Stimulated activated CD8-positive, alpha-beta memory T cell treated with anti-CD3 and anti-CD28 coated beads, Interleukin-4, amount 100 ng/mL, for 48 hours (primary cell): ENCODE results near the gene DDX24.
A peak's percentile ranks its signal among the peaks of the same experiment; 100 is the strongest.

Experiments used
- DNase-seq: peaks from one replicate; pipeline ENCODE4 v3.0.0-alpha.2; 2020

Gene DDX24

DNA sequence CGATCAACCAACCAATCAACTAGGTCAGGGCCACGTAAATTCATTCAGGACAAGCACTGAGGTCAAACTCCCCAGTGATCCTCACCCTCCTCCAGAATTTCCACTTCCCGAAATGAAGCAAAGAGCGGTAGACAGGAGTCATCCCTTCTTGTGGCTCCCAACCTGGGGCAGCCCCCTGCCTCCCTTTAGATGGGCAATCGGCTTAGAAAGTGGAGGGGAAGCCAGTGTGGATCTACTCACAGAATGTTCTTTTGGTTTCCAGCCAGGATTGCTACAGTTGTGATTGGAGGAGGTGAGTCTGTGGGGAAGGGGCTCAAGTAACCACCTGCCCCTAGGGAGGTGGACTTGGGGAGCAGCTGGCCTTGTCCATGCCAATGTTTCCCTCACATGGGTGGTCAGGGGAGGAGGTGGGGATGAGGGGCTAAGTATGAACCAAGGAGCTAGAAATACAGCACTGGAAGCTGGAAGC lies 33.6 kb upstream of the DDX24 start:
- DNase-seq, result peak; percentile 7

DNA sequence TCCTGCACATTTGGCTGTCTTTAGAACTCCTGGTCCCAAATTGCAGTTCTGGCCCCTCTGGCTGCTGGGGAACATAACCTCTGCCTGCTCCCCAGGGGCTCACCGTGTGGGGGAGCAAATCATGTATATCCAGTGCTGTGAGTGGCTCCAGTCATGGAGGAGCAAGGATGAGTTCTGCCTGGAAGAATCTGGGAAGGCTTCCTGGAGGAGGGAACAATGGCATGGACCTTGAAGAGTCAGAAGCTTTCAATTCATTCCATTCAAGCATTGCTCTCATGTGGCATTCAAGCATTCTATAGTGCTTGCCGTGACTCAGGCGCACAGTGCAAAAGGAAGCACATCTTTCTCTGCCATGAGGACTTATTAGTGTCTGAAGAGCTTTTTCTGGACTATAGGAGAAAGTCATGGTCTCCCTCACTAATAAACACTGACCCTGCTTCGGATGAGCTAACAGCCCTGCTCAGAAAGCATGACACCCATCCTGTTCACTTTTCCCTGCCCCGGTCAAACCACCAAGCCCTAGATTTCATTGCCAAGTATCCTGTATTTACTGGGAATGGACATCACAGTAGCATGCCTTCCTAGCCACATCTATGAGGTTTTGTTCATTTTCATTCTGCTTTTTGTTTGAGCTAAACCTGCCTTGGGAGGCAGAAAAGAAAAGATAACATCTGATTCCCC lies 33.0 kb upstream of the DDX24 start:
- no peak for DNase-seq

DNA sequence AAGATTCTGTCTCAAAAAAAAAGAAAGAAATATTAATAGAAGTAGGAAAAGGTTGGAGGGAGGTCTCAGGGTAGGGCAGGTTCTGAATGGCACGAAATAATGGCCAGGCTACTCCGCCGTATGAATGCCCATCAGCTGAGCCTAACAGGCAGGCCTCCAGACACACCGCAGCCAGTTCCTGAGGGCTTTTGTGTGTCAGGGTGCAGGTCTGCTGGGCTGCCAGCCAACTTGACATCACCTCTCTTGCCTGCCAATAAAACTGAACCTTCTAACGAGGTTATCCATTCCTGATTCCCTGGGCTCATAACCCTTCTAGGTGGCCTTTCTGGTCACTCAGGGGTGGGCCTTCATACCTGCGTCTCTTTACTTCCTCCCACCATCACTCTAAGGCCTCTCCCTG lies 32.5 kb upstream of the DDX24 start:
- no peak for DNase-seq

DNA sequence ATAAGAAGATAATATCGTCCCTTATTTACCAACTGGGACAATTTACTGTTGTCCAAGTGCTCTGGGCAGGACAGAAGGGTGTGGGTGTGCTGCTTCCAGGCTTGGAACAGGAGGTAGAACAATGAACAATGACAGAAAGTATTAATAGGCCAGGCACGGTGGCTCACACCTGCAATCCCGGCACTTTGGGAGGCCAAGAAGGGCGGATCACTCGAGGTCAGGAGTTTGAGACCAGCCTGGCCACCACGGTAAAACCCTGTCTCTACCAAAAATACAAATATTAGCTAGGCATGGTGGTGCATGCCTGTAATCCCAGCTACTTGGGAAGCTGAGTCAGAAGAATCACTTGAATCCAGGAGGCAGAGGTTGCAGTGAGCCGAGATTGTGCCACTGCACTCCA lies 32.1 kb upstream of the DDX24 start:
- no peak for DNase-seq

DNA sequence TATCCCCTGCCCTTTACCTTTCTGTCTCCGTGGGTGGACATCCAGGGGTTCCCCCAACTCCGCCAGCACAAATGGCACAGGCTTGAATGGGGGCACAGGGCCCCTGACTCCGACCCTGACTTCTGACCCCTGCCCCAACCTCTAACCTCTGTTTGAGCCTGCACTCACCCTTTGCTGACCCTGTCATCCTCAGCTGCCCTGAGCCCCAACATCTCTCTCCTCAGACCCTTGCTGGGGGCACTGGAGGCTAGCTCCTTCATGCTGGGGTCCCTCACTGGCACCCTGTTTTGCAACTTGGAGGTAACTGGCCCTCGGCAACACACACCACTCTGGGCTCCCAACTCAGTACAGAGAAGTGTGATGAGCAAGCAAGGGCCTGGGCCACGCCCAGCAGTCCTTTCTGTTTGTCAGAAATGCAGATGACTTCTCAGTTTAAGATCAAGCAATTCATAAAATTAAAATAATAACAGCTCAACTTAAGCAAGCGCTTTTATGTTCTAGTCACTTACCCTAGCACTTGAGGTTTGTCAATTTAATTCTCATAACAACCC lies 31.6 kb upstream of the DDX24 start:
- DNase-seq, result no peak

DNA sequence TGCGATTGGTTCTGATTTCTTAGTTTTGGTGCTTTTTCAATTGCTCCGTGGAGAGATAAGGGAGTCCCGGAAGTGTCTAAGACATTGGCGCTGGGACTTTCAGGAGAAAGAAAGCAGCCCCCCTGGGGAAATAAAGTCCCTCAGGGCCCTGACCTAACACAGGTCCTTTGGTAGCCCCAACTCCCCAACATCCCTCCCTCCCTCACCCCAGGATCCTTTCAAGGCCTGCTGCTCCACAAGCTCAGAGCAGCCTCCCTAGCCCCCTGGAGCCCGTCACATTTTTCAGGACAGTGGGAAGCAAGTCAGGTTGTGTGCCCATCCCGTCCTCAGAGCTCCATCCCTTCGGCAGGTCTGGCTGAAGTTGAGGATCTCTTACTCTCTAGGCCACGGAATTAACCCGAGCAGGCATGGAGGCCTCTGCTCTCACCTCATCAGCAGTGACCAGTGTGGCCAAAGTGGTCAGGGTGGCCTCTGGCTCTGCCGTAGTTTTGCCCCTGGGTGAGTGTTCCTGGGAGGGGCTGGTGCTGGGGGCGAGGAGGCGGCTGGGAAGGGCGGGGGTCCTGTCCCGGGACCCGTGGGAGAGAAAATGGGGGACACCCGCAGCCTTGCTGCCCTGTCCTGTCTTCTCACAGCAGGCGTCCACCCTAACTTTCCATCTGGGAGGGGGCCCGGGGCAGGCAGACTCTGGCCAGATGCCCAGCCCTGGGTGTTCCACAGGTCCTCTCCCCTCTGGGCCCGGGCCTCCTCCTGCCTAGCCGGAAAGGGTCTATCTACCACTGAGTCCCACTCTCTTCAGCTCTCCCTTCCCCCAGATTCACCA lies 30.5 kb upstream of the DDX24 start:
- DNase-seq, result no peak

DNA sequence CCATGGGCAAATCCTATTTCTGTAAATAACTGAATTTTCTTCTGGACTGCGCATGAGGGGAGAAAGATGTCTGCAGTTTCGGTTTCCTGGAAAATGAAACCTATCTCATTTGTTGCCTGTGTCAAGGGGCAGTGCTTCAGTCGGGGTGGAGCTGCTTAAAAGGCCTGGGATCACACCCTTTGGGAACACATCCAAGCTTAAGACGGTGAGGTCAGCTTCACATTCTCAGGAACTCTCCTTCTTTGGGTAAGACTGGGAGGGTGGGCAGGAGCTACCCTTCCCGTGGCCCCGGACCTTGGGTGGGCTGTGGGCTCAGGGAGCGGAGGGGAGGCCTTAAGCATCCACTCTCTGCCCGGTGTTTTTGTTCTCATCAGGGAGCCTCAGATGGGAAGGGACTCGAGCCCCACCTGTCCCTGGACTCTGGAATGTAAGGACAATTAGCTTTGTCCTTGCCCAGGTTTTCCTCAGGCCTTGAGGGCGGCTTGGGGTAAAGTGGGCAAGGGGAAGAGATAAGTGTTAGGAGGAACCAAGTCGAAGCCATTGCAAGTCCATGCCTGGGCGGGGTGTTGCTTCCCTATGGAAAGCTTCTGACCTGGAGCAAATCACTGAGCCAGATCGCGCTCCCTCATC lies 29.7 kb upstream of the DDX24 start, which contains the start of gene IFI27:
Gene IFI27 (plus strand): TSS at position 185 of the 630 bp plus-strand sequence.
- no peak for DNase-seq

DNA sequence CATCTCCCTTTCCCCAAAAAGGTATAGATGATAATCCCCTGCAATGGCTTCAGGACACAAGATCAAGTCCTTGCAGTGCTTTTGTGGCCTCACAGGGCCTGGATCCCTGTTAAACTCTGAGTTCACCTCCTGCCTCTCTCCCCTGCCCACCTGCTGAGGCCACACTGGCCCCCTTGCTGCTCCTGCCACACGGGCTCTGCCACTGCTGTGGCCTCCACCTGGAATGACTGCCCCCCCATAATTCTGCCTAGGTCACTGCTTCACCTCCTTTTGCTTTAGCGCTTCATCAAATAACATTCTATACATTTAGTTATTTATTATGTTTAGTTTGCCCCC lies 28.9 kb upstream of the DDX24 start:
- no peak for DNase-seq

DNA sequence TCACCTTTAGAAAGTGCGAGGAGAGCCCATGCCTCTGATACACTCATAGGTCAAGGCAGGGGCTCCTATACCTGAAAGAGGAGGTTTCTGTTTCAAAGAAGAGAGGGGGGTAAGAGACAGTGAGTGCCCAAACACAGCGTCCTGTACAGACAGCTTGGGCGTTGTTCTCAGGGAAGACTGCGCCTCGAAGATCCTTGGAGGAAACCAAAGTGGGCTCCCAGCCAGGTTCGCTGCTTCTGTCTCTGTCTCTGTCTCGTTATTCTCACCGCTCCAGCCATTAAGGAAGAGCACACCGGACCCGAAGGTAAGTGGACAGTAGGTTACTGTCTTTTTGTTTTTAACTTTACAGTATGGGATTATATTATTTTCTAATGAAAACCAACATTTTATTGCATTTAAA lies 23.7 kb upstream of the DDX24 start:
- no peak for DNase-seq

DNA sequence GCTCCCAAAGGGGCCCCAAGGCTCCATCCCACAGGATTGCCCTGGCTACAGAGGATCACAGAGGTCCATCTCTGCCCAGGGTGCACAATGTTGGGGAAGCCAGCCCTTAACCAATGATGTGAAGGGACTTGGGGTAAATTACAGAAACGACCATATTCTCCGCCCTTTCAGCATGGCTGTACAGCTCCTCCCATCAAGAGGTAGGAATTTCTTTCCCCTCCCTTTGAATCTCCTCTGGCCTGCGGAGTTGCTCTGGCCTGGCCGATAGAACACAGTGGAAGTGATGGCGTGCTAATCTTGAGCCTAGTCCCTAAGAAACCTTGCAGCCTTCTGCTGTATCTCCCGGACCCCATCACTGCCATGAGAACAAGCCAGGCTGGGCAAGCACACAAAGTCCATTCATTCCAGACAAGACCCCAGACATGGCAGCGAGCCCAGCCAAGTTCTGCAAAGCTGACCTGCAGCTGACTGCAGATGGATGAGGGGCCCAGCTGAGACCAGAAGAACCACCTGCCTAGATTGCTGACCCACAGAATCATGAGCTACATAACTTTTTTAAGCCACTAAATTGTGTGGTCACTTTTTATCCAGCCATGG lies 22.6 kb upstream of the DDX24 start:
- no peak for DNase-seq

DNA sequence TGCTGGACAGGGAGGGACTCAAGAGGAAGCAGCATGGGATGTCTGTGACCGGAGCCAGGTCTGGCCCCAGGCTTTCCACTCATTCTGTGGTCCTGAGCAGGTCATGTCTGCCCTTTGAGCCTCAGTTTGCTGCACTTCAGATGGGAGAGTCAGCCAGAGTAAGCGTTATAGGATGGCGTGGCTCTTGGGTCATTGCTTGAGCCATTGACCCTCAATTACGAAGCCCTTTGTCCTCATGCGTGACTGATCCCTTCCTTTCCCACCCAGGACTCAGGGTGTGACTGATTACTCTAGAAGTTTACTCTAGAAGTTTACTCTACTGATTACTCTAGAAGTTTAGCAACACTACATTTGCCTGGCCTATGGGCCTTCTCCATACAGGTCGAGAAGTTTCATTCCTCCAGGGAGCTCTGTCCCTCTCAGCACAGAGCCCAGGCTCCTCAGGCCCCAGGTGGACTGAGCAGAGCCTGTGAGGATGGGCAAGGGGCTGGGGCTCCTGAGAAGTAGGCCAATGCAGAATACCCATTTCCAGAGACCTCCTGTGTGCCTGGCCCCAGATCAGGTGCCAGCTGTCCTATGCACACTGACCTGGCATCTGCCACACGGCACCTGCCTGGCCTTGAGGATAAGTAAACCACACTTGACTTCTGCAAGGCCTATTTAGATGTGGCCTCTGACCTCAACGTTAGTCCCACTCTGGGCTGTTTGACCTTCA lies 21.9 kb upstream of the DDX24 start:
- no peak for DNase-seq

DNA sequence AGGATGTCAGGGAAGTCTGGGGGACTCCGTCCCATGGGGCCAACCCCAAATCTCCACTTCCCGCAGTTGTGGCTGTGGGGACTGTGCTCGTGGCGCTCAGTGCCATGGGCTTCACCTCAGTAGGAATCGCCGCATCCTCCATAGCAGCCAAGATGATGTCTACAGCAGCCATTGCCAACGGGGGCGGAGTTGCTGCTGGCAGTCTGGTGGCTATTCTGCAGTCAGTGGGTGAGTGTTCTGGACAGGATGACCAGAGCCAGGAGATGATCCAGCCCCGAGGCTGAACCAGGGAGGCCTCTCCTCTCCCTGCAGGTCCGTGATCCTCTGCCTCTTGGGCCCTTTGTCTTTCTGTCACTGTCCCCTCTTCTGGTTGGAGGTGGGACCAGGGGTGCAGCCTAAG lies 20.7 kb upstream of the DDX24 start:
- DNase-seq, result no peak

DNA sequence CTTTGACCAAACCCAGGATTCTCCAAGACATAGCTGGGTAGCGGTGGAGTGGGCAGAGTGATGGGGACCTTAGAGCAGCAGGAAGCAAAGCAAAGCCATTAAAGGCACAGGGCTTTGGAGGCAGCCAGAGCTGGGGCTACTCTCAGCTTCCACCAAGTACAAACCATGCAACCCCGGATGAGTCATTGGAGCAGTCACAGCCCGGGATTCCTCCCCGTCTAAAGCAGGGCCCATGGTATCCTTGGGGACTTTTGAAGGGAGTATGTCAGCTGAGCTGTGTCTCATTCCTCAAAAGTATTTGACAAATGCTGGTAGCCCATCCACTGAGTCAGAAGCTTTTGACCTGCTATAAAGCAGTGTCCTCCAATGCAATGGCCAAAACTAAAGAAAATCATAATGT lies 19.8 kb upstream of the DDX24 start:
- no peak for DNase-seq

DNA sequence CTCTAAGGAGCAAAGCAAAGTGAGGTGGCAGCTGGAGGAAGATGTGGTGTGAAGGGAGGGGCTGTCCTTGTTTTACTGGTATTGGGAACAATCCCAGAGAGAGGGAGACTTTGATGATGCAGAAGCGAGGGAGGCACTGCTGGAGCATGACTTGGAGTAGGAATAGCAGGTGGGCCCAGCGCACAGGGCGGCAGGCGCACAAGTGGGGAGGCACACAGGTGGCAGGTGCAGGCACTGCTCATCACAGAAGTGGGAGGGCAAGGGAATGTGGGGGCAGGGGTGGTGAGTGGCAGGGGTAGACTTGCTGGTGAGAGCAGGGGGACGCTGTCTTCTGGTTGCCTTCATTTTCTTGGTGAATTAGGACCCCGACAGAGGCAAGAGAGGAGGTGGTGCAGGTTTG lies 18.0 kb upstream of the DDX24 start:
- DNase-seq, result no peak

DNA sequence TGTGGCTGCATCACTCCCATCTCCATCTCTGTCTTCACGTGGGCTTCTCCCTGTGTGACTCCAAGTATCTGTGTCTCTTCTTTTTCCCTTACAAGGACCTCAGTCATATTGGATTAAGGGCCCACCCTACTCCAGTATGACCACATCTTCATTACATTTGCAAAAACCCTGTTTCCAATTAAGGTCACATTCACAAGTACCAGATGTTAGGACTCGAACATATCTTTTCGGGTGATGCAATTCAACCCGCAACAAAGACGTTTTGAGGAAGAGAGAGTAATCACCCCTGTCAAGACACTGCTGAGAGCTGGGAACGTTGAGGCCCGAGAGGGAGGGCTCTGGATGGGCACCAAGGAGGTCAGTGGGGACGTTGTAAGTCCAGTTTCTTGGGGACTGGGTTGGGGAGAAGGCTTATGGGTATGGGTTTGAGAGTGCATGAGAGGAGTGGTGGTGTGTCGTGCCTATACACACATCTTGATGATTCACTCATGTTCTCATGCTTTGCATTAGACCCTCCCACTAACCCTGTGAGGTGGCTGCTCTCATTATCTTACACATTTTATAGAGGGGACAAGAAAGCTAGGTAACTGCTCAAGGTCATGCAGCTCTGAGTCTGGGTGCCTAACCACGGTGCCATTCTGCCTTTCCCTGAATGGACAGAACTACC lies 17.5 kb upstream of the DDX24 start:
- no peak for DNase-seq

DNA sequence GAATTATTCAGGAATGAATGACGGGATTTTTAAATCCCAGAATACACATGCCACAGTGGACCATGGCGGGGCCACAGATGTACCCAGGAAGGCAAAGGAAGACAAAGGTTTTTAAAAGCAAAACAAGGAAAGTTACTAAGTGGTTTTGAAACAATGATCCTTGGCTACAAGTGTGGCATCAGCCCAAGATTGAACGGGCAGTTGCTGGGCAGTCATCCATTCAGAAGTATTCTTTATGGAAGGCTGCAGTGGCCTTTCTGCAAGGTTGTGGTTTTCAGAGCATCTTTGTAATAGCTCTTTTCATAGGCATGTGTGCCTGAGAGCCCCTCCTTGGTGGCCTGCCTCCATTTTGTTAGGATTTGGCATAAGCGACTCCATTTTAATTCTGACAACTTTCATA lies 16.1 kb upstream of the DDX24 start:
- DNase-seq, result no peak

DNA sequence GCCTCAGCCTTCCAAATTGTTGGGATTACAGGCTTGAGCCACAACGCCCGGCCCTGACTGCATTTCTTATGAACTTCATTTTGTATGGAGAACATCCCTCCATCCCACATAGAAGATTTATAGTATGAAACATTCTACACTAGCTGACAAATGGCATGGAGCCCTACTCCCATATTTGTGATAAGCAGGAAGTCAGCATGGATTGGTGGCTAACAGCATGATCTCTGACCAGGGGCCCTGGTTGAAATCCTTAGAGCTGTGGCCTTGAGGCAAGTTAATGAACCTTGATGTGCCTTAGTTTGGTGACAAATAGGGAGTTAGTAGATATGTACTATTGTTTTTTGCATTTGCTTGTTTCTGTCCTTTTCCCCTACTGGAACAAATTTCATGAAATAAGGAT lies 12.4 kb upstream of the DDX24 start:
- no peak for DNase-seq

DNA sequence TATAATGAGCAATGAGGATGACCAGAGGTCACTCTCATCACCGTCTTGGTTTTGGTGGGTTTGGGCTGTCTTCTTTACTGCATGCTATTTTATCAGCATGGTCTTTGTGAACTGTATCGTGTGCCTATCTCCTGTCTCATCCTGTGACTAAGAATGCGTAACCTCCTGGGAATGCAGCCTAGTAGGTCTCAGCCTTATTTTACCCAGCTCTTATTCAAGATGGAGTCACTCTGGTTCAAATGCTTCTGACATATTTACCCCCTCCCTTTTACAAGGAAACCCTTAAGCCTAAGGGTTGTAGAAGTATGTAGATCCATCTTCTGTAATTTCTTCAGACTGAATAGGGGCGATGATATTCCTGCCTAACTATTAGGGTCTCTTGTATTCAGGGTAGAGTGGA lies 8.5 kb upstream of the DDX24 start:
- DNase-seq, result no peak

DNA sequence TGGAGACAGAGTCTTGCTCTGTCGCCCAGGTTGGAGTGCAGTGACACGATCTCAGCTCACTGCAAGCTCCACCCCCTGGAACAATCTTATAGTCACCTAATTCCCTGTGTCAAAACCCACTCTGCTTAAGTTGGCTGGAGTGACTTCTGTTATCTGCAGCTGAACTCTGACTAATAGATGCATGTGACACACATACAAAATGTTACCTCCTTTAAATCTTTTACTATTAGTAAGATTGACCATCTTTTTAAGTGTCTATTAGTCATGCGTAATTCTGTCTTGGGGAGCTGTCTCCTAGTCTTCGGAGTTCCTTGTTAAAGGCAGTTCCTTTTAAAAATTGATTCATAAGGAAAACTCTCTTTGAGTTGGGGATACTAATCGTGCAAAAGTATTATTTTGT lies 7.5 kb upstream of the DDX24 start:
- DNase-seq, result no peak

DNA sequence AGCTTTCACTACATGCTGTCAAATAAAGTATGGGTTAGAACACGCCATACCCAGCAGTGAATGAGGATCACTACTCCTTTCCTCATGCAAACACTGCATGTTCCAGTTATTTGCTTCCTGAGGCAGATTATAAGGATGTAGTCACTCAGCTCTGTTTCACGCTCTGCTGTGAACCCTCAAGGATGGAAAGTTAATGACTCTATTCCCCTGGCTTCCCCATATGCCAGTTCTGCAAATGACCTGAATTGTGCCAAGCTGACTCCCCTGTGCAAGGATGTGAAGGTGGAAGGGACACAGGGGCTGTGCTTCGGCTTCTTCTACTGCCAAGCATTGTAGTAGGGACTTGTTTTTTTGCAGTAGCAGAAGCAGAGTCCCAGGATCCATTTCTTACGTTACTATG lies 6.9 kb upstream of the DDX24 start:
- DNase-seq, result no peak

DNA sequence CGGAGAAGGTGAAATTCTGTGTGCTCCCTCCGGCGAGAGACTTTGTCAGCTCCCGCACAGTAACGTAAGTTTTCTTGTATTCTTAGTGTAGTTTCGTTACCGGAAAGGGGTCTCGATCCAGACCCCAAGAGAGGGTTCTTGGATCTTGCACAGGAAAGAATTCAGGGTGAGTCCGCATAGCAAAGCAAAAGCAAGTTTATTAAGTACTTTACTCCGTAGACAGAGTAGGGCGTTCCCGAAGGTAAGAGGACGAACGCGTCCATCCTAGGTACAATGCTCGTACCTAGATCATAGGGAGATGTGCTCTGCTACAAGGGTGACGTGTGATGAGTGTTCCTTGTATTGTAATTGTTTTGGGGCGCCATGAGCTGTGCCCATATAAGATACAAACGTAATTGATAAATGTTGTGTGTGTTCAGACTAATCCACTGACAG lies 401 bp upstream of the DDX24 start:
- no peak for DNase-seq
